A549 treated with Hydrocortisone at 1 μM for 4 hours (cell line): ENCODE measurements around the gene COPRS. TPM values are rescaled to one million over a fixed set of nuclear protein-coding genes. Genes with fewer than 3 reads are reported as not detected.

Experiments used
- total RNA-seq: library from RNA; stranded (reverse); fragments of 200-300 nt; extraction: Qiagen RNA extraction; gene quantifications from 5 replicates; pipeline ENCODE4 v1.2.3, GENCODE V29; 2022

The COPRS gene, protein sequence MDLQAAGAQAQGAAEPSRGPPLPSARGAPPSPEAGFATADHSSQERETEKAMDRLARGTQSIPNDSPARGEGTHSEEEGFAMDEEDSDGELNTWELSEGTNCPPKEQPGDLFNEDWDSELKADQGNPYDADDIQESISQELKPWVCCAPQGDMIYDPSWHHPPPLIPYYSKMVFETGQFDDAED
- 97.5 to 175 TPM (median 152 TPM) in 5 replicates for total RNA-seq

DNA sequence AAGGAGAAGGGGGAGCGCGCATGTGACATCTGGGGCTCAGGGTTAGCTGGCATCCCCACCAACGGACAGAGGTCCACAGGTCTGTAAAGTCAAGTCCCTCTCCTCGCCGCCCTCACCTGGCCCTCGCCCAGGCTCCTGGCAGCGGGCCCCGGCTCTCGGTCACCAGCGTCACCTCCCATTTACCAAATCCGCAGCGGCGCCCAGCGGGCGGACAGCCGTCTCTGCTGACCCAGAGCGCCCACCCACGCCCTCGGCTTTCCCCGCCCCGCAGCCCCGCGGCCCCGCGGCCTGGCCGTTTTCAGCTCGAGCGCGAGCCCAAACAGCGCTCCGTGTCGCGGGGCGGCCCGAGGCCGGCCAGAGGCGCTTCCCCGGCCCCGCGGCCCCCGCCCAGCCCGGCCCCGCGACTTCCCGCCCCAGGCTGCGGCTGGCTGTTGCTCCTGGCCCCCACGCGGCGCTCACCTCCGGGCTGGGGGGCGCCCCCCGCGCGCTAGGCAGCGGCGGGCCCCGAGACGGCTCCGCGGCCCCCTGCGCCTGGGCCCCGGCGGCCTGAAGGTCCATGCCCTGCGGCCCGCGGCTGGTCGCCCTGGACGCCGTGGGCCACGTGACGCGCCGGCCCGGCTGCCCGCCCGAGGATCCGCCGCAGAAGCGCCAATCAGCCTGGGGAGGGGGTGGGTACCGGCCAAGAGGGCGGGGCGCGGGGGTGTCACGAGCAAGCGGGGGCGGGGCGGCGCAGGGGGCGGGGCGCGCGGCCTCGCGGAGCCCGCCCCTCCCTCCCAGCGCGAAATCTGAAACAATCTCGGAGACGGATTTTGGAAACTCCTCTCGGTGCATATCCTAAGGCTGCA is at the start of gene COPRS:
Gene COPRS, minus strand, starts transcription at position 603 of the 845 bp plus-strand sequence. Its CDS starts 45 bp downstream, at position 558.

Other genes with a start within 250 kb of the COPRS start
- gene UTP6, start 42.5 kb upstream of the COPRS start, total RNA-seq: 49.1 to 97.9 TPM (median 81.7 TPM) in 5 replicates
- 19.9 to 33.5 TPM (median 25.4 TPM) in 5 replicates for gene SUZ12, start 77.8 kb upstream of the COPRS start, total RNA-seq
- 9.4 to 10.7 TPM (median 9.9 TPM) in 5 replicates for gene LRRC37B, start 148.1 kb upstream of the COPRS start, total RNA-seq